GM19467 (cell line): ENCODE measurements around the gene F10.
"Not testable (repeated sequence)": the region's sequence is repeated elsewhere in the genome, so short reads cannot be mapped to it uniquely, and the experiment has no call there.

Source experiments
- ATAC-seq: cut with Tn5 transposase; IDR thresholded peaks from one replicate; pipeline ENCODE4 v1.9.1; 2021; ENCODE audit warnings: mild to moderate bottlenecking, moderate library complexity; ENCODE audit not compliant: unreplicated experiment

The F10 gene

GRCh38 chr13:113122550-113123225 lies at the start of gene F10:
Gene F10 (plus strand): TSS chr13:113122799. CDS start chr13:113122856, 57 bp downstream.
- ATAC-seq, result no peak

- no peak for ATAC-seq
These were observed 48.7 kb upstream of the F10 start for GRCh38 chr13:113073942-113074341.

GRCh38 chr13:113074401-113074800 lies 48.2 kb upstream of the F10 start:
- ATAC-seq, result no peak

DNA sequence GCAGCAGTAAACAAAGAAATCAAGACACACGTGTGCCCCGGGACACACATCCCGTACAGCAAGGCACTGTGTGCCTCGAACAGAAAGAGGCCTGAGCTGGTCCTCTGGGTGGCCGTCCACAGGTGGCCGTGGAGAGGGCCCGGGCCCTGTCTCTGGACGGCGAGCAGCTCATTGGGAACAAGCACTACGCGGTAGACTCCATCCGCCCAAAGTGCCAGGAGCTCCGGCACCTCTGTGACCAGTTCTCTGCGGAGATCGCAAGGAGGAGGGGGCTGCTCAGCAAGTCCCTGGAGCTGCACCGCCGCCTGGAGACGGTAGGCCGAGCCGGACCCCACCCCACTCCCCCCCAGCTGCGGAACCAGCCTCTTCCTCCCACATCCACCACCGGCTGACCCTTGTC lies 47.7 kb upstream of the F10 start:
- no peak for ATAC-seq

DNA sequence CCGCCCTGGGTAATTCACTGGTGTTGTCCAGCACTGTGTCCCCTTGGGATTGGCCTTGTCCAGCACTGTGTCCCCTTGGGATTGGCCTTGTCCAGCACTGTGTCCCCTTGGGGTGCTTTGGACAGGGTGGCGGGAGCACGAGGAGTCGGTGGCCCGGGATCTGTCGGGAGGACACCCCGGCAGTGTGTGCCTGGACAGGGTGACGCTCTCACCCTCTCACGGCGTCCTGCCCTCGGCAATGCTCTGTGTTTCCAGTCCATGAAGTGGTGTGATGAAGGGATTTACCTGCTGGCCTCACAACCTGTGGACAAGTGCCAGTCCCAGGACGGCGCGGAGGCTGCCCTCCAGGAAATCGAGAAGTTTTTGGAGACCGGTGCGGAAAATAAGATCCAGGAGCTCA lies 46.9 kb upstream of the F10 start:
- ATAC-seq, result no peak

DNA sequence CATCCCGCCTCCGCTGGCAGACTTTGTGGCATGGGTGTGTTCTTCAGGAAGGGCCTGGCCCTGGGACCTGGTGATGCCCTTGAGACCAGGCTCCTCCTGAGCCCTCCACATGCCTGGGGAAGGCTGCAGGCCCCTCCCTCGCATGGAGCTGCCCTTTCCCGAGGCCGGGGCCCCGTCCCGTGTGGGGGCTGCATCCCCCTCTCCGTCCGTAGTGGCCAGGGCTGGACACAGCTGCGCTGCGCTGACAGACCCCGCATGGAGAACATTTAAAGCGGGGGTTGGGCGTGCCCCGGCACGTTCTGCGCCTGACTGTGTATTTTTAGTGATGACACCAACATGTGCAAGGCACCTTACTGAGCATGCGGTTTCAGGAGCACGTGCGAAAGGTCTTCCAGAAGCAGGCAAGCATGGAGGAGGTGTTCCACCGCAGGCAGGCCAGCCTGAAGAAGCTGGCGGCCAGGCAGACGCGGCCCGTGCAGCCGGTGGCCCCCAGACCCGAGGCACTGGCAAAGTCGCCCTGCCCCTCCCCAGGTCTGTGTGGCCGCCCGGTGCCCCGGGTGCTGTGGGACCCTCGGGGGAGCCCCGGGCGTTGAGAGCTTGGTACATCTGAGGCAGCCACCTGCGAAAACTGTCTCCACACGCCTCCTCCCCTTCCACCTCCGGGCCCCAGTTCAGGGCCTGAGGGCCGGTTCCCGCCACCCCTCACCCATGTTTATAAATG lies 45.8 kb upstream of the F10 start:
- no peak for ATAC-seq

GRCh38 chr13:113077566-113077952 lies 45.0 kb upstream of the F10 start:
- no peak for ATAC-seq

- ATAC-seq, result no peak
These were observed 44.4 kb upstream of the F10 start for GRCh38 chr13:113077953-113078901.

- no peak for ATAC-seq
These were observed 43.5 kb upstream of the F10 start for GRCh38 chr13:113078902-113079780.

GRCh38 chr13:113079781-113080080 lies 42.9 kb upstream of the F10 start:
- ATAC-seq, result not testable (repeated sequence)

- ATAC-seq, result no peak
These were observed 42.2 kb upstream of the F10 start for GRCh38 chr13:113080361-113080831.

DNA sequence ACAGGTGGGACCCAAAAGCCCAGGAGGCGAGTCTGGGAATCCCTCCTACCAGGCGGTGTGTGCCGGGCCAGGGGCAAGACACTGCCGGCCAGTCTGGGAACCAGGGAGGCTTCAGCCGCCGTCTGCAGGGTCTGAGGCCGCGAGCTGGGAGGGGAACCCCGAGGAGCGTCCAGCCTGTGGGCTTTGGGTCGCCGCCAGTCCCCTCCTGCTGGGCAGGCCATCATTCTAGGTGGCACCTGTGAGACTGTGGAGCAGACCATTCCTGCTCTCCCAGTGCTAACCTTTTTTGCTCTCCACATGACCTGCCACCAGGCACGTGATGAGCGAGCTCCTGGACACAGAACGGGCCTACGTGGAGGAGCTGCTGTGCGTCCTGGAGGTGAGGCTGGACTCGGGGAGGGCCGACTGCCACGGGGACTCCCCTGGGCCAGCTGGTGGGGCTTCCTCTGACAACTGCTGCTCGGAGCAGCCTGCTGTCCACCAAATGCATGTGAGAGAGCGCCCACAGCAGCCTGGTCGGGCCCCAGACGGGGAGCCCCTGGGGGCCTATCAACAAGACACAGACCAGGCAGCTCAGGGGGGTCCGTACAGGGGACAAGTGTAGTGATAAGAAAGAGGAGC lies 41.6 kb upstream of the F10 start:
- no peak for ATAC-seq

GRCh38 chr13:113082198-113083021 lies 40.2 kb upstream of the F10 start:
- ATAC-seq, result no peak

DNA sequence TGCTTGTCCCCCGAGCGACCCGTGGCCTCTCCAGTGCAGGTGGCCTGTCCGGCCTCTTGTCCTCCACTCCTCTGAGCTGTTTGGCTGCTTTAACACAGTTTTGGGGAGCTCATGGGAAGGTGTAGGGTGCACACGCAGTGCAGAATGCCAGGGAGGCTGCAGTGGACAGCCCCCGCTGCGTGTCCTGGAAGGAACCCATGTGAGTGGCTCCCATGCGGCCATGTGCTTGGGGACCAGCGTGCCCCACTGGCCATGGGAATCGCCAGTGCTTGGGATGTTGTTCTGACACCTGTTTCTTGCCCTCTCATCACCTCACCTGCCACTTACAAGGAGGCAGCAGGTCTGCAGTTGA lies 39.6 kb upstream of the F10 start:
- ATAC-seq, result no peak

GRCh38 chr13:113083402-113084061 lies 39.1 kb upstream of the F10 start:
- ATAC-seq, result no peak

GRCh38 chr13:113084094-113084942 lies 38.3 kb upstream of the F10 start:
- ATAC-seq, result no peak

GRCh38 chr13:113084943-113085540 lies 37.6 kb upstream of the F10 start:
- ATAC-seq, result no peak
